Mesothelial cell of epicardium (in vitro differentiated cells): ENCODE measurements around the gene MED12L. TPM values are rescaled to one million over a fixed set of nuclear protein-coding genes. Genes with fewer than 3 reads are reported as not detected.
A peak's percentile ranks its signal among the peaks of the same experiment; 100 is the strongest.

Source experiments
- DNase-seq, 2 experiments: peaks; one replicate each; pipeline ENCODE4 v3.0.0; 2021; ENCODE audit warnings: low spot score in 2 of 2; ENCODE audit not compliant: unreplicated experiment in 2 of 2
- H3K27ac Mint-ChIP-seq: 2 replicates; pipeline ENCODE4 v1.8.0; 2021; ENCODE audit warnings: mixed read lengths
- H3K27me3 Mint-ChIP-seq: 2 replicates; pipeline ENCODE4 v1.8.0; 2021; ENCODE audit warnings: low read depth, mixed read lengths
- H3K36me3 Mint-ChIP-seq: 2 replicates; pipeline ENCODE4 v1.8.0; 2021; ENCODE audit warnings: mixed read lengths
- H3K4me1 Mint-ChIP-seq: 2 replicates; pipeline ENCODE4 v1.8.0; 2021; ENCODE audit warnings: mixed read lengths
- H3K4me3 Mint-ChIP-seq: 2 replicates; pipeline ENCODE4 v1.8.0; 2021; ENCODE audit warnings: mild to moderate bottlenecking, moderate library complexity, mixed read lengths
- H3K9me3 Mint-ChIP-seq: 2 replicates; pipeline ENCODE4 v1.8.0; 2021; ENCODE audit warnings: mixed read lengths
- total RNA-seq: library from RNA; stranded (reverse); gene quantifications from 3 replicates; pipeline ENCODE4 v1.2.1, GENCODE V29; 2021
- TF ChIP-seq, protein P1 (sequence below): fragments of 200-600 bp; sonication (generic); IDR thresholded peaks from one replicate; pipeline ENCODE4 v1.5.0; 2021; ENCODE audit warnings: antibody characterized with exemption; ENCODE audit not compliant: unreplicated experiment

The MED12L gene
- total RNA-seq, 1 donor from 2014 or later, result 13.8 TPM

DNA sequence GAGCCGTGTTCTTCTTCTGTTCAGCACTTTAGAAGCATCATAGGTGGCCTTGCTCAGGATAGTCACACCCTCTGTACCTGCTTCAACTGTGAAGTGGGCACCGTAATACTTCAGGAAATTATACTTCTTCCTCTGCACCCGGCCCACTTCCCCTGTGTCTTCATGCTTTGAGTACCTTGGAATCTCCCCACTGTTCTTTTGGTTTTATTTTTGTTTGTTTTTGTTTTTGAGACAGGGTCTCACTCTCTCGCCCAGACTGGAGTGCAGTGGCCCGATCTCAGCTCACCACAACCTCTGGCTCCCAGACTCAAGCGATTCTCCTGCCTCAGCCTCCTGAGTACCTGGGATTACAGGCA, 191.2 kb downstream of the MED12L start:
- no peak overlapping the region for H3K27ac Mint-ChIP-seq
- H3K36me3 Mint-ChIP-seq, result no peaks in the 10 kb centered on the region

DNA sequence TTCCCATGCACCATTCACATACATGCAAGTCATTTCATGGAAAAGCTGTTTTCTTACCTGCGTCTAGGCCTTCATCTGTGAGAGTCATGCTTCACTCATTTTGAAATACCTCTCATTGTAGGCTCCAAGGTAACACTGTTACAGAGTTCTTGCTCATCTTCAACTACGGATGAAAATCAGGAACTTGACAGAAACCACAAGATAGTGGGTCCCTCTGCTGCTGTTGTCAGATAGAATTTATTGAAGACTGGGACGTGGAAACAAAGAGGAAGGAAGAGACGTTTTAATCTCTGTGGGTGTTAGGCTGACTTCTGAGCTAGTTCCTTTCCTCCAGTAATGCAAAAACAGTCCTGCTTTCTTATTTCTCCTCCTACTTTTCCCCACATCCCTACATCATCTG, 192.8 kb downstream of the MED12L start, which contains the start of gene P2RY14:
Gene P2RY14, minus strand, starts transcription at position 313 of the 400 bp plus-strand sequence. CDS start 64,226 bp downstream, outside the sequence.
- H3K36me3 Mint-ChIP-seq, result no peaks in the 10 kb centered on the region
- H3K4me3 Mint-ChIP-seq, result no peak within 1 kb of the TSS
- no peaks in the 10 kb centered on the region for H3K27me3 Mint-ChIP-seq
- H3K27ac Mint-ChIP-seq, result no peak within 1 kb of the TSS
- TF ChIP-seq, protein P1, sequence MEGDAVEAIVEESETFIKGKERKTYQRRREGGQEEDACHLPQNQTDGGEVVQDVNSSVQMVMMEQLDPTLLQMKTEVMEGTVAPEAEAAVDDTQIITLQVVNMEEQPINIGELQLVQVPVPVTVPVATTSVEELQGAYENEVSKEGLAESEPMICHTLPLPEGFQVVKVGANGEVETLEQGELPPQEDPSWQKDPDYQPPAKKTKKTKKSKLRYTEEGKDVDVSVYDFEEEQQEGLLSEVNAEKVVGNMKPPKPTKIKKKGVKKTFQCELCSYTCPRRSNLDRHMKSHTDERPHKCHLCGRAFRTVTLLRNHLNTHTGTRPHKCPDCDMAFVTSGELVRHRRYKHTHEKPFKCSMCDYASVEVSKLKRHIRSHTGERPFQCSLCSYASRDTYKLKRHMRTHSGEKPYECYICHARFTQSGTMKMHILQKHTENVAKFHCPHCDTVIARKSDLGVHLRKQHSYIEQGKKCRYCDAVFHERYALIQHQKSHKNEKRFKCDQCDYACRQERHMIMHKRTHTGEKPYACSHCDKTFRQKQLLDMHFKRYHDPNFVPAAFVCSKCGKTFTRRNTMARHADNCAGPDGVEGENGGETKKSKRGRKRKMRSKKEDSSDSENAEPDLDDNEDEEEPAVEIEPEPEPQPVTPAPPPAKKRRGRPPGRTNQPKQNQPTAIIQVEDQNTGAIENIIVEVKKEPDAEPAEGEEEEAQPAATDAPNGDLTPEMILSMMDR, result no peak
- DNase-seq, result no peak
- no peaks in the 10 kb centered on the region for H3K9me3 Mint-ChIP-seq
- H3K4me1 Mint-ChIP-seq, result peaks cover 31% of the 10 kb centered on the region

More for the DNA sequence above, 191.2 kb downstream of the MED12L start:
- Mint-ChIP-seq H3K4me3 (no peak overlapping the region), H3K4me1 (peaks cover 17% of the 10 kb centered on the region), H3K9me3 (no peaks in the 10 kb centered on the region), H3K27me3 (no peaks in the 10 kb centered on the region)
- TF ChIP-seq, protein P1, result no peak
- no peak for DNase-seq

DNA sequence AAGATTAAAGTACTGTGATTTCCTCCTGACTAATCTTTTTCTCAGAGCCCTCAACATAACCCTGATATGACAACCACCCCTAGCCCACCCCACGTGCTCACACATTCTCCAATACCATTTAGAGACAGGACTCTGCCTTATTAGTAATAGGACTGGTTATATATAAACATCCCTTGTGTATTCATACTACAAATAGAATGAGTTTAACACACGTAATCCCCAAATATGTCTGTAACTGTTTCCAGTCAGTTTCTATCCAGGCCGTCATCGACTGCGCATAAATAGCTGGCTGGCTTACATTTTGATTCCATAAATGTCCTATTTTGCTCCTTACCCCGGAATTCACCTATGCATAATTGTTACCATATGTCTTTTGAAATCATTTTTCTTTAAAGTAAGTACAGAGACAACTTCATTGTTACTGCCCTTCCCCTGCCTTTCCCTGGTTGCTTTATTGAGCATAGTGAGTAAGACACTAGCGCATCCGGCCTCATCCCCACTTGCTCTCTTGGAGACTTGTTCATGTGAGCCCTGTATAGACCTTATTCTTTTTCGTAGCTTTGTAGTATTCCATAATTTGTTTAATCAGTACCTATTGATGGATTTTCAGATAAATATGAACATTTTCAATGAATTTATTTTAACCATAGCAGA, 196.3 kb downstream of the MED12L start:
- no peak for DNase-seq
- TF ChIP-seq, protein P1, result no peak
- peaks cover 37% of the 10 kb centered on the region for H3K4me1 Mint-ChIP-seq
- no peak overlapping the region for H3K4me3 Mint-ChIP-seq
- no peaks in the 10 kb centered on the region for H3K9me3 Mint-ChIP-seq
- H3K27ac Mint-ChIP-seq, result peak overlapping the region; percentile 34
- no peaks in the 10 kb centered on the region for H3K36me3 Mint-ChIP-seq
- H3K27me3 Mint-ChIP-seq, result no peaks in the 10 kb centered on the region

DNA sequence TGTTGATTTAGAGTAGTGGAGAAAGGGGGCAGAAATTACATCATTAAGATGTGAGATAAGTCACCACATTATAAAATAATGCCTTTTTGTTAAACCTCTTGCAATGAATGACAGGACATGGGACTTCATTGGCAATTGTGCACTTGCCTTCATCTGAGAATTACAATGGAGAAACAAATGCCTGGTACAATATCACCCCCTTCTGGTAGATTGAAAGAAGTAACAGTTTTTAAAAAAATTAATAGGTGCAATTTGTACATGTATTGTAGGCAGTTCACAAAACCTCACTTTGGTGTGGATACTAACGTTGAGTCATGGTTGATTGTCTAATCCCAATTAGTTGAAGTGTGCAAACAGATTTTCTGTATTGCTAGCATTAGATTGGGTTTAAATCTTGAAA, 197.5 kb downstream of the MED12L start:
- no peaks in the 10 kb centered on the region for H3K9me3 Mint-ChIP-seq
- TF ChIP-seq, protein P1, result peak; percentile 82
- H3K4me1 Mint-ChIP-seq, result peaks cover 45% of the 10 kb centered on the region
- no peak for DNase-seq
- H3K4me3 Mint-ChIP-seq, result no peak overlapping the region
- no peaks in the 10 kb centered on the region for H3K36me3 Mint-ChIP-seq
- no peaks in the 10 kb centered on the region for H3K27me3 Mint-ChIP-seq
- no peak overlapping the region for H3K27ac Mint-ChIP-seq

DNA sequence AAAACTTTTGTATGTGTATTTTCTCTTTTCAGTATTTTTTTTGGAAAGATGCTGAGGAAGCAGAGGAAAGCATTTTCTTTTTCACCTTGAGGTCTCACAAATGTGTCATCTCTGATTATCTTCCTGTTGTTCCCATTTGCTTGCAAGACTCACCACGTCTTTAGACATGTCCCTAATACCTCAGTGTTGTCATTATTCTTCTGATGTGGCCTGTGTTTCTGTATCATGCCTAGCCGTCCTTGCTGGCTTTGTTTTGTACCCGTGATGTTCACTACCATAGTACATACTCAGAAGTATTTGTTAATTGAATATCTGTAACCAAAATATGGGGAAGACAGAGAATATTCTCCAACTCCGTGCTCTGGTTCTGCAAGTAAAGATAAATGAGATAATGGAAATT, 197.9 kb downstream of the MED12L start:
- DNase-seq, result no peak
- peak overlapping the region; percentile 17 for H3K27ac Mint-ChIP-seq
- no peaks in the 10 kb centered on the region for H3K36me3 Mint-ChIP-seq
- no peak overlapping the region for H3K4me3 Mint-ChIP-seq
- TF ChIP-seq, protein P1, result no peak
- peaks cover 43% of the 10 kb centered on the region for H3K4me1 Mint-ChIP-seq
- H3K9me3 Mint-ChIP-seq, result no peaks in the 10 kb centered on the region
- no peaks in the 10 kb centered on the region for H3K27me3 Mint-ChIP-seq
